ENCODE measurements around the gene MAF.

GRCh38 chr16:79640513-79641360 is 40.2 kb upstream of the MAF start:
- TF ChIP-seq CTCF (conservative IDR thresholded peaks at IDR 0.05) (no peak), ZFX (IDR thresholded peaks at IDR 0.05) (no peak)
